HepG2 (cell line): Measurements from ENCODE around the gene C4orf33.

Source experiments
- CEBPB ChIP-seq: IDR thresholded peaks from 2 replicates; pipeline ENCODE4 v1.6.1; 2011; ENCODE audit warnings: low read depth, low read length, improper control_type of control experiment, borderline replicate concordance
- ELF4 ChIP-seq: sonication (generic); formaldehyde crosslinking; IDR thresholded peaks from 2 replicates; pipeline ENCODE4 v1.5.0; 2020; ENCODE audit warnings: missing genetic modification reagents, mild to moderate bottlenecking, moderate library complexity, borderline replicate concordance
- ZFP1 ChIP-seq: IDR thresholded peaks from 2 replicates; pipeline ENCODE4 v1.6.1; 2016
- ZNF30 ChIP-seq: sonication (generic); formaldehyde crosslinking; IDR thresholded peaks from 2 replicates; pipeline ENCODE4 v1.5.0; 2020; ENCODE audit warnings: mild to moderate bottlenecking, missing genetic modification reagents

DNA sequence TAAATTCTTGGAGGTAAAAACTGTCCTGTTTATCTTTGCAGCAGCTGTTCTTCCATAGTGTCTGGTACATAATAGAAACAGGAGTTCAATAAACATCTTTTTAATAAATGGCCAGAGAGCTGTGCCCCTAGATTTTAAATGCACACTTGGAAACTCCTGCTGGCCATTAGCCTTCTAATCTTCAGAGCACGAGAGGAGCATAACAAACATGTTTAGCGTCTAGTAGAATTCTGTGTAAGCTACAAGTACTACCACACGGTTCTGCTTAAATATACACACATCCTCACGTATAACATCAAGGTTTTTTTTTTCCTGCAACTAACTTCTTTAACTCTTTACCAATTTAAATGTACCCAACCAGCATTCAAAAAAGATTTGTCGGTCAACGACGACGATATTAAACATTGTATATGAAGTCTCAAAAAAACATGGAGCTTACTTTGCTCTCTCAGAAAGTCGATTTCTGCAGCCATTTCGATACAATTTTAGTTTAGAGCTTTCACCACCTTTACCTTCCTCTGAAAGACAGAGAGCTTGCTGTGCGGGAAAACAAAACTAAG is 3.2 kb upstream of the C4orf33 start:
- TF ChIP-seq ZNF30 (CRISPR knock-in tag) (no peak), CEBPB (no peak), ELF4 (no peak), ZFP1 (CRISPR knock-in tag) (no peak)
